Tibial nerve (tissue), 4 donors: ENCODE measurements around the gene SRPK3.

Source experiments
- CTCF ChIP-seq, 5 experiments: fragments of 200-600 bp in 3 of 5; fragments of 450-650 bp in 2 of 5; sonication (generic) in 3 of 5; IDR thresholded peaks; one replicate each; pipeline ENCODE4 v1.5.1; 2016 to 2019; ENCODE audit warnings: antibody characterized with exemption in 5 of 5, mild to moderate bottlenecking in 3 of 5, moderate library complexity in 2 of 5
- EP300 ChIP-seq, 2 donors: sonication (generic); formaldehyde crosslinking; IDR thresholded peaks; one replicate each; pipeline ENCODE4 v1.6.1; 2017; ENCODE audit warnings: antibody characterized with exemption in 2 of 2, mild to moderate bottlenecking in 1 of 2
- POLR2A ChIP-seq, 2 donors: fragments of 450-650 bp; IDR thresholded peaks; one replicate each; pipeline ENCODE4 v1.6.1; 2017; ENCODE audit warnings: antibody characterized with exemption in 2 of 2, mild to moderate bottlenecking in 2 of 2, moderate library complexity in 2 of 2

- TF ChIP-seq CTCF (IDR thresholded peaks at IDR 0.05) = no peak
- no peak for TF ChIP-seq POLR2A (IDR thresholded peaks at IDR 0.05)
- no peak for TF ChIP-seq EP300 (IDR thresholded peaks at IDR 0.05)
Measured at GRCh38 chrX:153800177-153800722, 19.4 kb downstream of the SRPK3 start.
